Measurements from ENCODE around the gene DENND1B.

The DENND1B gene

DNA sequence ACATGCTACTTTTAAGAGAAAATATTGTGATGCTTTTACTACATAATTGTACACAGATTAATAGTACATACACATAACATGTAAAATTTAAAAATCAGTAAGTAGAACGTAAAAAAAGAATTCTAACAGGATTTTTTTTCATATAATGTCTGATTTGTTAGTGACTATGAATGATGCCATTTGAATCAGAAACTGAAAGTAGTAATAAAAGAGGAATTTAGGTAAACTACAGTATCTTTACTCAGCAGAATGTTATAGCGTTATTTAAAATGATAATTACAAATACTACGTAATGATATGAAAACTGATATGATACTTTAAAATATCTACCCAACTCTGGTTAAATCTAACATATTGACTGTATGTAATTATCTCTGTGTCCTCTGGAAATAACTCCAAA is 116.1 kb downstream of the DENND1B start:
- Histone ChIP-seq H3K4me3 (ENCODE audit: low read depth, low read length) (no peak overlapping the region), H3K9me3 (ENCODE audit: control insufficient read depth, insufficient read depth, low read depth, low read length) (no peaks in the 10 kb centered on the region), H3K27ac (ENCODE audit: extremely low read depth, low read depth, low read length) (no peak overlapping the region), H3K4me1 (ENCODE audit: control insufficient read depth, insufficient read depth, low read length) (no peaks in the 10 kb centered on the region), H3K36me3 (ENCODE audit: control insufficient read depth in 2 of 2, insufficient read depth in 1 of 2, low read length in 2 of 2) (no peaks in the 10 kb centered on the region)
- ChIA-PET POLR2A (no interaction called here), CTCF (no interaction called here)
- TF ChIP-seq, protein P1, sequence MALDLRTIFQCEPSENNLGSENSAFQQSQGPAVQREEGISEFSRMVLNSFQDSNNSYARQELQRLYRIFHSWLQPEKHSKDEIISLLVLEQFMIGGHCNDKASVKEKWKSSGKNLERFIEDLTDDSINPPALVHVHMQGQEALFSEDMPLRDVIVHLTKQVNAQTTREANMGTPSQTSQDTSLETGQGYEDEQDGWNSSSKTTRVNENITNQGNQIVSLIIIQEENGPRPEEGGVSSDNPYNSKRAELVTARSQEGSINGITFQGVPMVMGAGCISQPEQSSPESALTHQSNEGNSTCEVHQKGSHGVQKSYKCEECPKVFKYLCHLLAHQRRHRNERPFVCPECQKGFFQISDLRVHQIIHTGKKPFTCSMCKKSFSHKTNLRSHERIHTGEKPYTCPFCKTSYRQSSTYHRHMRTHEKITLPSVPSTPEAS (tag by site-specific recombination; IDR thresholded peaks at IDR 0.05) = no peak

DNA sequence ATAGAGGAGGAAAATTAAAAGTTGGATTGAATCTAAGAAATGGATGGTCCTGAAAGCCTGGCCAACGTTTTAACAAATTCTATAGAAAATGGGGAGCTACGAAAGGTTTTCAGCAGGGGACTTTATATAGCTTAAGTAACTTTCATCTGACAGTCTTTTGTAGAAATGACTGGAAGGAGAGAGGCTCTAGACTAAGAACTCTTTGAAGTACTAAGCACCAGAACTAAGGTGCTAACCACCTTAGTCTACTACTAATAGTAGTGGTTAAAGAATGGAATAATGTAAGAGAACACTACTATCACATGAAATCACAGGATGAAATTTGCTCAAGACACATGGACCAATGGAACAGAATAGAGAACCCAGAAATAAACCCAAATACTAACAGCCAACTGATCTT is 126.1 kb downstream of the DENND1B start:
- CTCF ChIA-PET = no interaction called here

DNA sequence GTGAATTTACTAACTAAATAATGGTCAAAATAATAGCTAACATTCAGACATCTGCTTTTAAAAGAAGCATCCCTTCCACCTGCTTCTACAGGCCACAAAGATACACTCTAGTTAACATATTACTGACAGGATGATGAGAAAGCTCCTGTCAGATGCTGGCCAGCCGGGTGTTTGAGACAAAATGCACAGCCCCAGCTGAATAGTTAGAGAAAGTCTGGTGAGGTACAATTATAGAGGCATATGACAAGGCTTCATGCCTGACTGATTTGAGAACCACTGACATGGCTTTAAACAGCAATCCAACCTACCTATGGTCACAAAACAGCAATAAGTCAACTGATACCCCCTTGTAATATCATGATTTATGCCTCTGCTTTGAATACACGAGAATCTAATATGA is 137.0 kb downstream of the DENND1B start:
- H3K36me3 ChIP-seq (ENCODE audit: control insufficient read depth in 2 of 2, insufficient read depth in 1 of 2, low read length in 2 of 2) = peaks cover 3 to 4% of the 10 kb centered on the region in 2 experiments; a peak in 2 of 3 replicates
- H3K4me3 ChIP-seq (ENCODE audit: low read depth, low read length) = no peak overlapping the region
- H3K9me3 ChIP-seq (ENCODE audit: control insufficient read depth, insufficient read depth, low read depth, low read length) = no peaks in the 10 kb centered on the region
- ChIA-PET POLR2A (no interaction called here), CTCF (interaction anchor here (0.6 kb wide), 1 partner anchor 89 kb away, joined by 5 read pairs; no protein-coding TSS in a partner anchor)
- TF ChIP-seq, protein P2, sequence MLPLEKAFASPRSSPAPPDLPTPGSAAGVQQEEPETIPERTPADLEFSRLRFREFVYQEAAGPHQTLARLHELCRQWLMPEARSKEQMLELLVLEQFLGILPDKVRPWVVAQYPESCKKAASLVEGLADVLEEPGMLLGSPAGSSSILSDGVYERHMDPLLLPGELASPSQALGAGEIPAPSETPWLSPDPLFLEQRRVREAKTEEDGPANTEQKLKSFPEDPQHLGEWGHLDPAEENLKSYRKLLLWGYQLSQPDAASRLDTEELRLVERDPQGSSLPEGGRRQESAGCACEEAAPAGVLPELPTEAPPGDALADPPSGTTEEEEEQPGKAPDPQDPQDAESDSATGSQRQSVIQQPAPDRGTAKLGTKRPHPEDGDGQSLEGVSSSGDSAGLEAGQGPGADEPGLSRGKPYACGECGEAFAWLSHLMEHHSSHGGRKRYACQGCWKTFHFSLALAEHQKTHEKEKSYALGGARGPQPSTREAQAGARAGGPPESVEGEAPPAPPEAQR (tag by site-specific recombination; IDR thresholded peaks at IDR 0.05) = no peak
- TF ChIP-seq, protein P3, sequence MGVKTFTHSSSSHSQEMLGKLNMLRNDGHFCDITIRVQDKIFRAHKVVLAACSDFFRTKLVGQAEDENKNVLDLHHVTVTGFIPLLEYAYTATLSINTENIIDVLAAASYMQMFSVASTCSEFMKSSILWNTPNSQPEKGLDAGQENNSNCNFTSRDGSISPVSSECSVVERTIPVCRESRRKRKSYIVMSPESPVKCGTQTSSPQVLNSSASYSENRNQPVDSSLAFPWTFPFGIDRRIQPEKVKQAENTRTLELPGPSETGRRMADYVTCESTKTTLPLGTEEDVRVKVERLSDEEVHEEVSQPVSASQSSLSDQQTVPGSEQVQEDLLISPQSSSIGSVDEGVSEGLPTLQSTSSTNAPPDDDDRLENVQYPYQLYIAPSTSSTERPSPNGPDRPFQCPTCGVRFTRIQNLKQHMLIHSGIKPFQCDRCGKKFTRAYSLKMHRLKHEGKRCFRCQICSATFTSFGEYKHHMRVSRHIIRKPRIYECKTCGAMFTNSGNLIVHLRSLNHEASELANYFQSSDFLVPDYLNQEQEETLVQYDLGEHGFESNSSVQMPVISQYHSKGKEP (tag by site-specific recombination; IDR thresholded peaks at IDR 0.05) = no peak
- TF ChIP-seq ZNF366 (tag by site-specific recombination; conservative IDR thresholded peaks at IDR 0.05) (no peak), ZNF585B (tag by site-specific recombination; IDR thresholded peaks at IDR 0.05) (no peak)
- H3K4me1 ChIP-seq (ENCODE audit: control insufficient read depth, insufficient read depth, low read length) = no peaks in the 10 kb centered on the region
- no peak overlapping the region for H3K27ac ChIP-seq (ENCODE audit: extremely low read depth, low read depth, low read length)

More for the DNA sequence above, 126.1 kb downstream of the DENND1B start:
- H3K36me3 ChIP-seq (ENCODE audit: control insufficient read depth in 2 of 2, insufficient read depth in 1 of 2, low read length in 2 of 2) = peaks cover 0 to 2% of the 10 kb centered on the region in 2 experiments; a peak in 1 of 3 replicates
- no peaks in the 10 kb centered on the region for H3K9me3 ChIP-seq (ENCODE audit: control insufficient read depth, insufficient read depth, low read depth, low read length)
- POLR2A ChIA-PET = no interaction called here
- TF ChIP-seq, protein P4, sequence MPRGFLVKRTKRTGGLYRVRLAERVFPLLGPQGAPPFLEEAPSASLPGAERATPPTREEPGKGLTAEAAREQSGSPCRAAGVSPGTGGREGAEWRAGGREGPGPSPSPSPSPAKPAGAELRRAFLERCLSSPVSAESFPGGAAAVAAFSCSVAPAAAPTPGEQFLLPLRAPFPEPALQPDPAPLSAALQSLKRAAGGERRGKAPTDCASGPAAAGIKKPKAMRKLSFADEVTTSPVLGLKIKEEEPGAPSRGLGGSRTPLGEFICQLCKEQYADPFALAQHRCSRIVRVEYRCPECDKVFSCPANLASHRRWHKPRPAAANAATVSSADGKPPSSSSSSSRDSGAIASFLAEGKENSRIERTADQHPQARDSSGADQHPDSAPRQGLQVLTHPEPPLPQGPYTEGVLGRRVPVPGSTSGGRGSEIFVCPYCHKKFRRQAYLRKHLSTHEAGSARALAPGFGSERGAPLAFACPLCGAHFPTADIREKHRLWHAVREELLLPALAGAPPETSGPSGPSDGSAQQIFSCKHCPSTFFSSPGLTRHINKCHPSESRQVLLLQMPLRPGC (tag by site-specific recombination; IDR thresholded peaks at IDR 0.05) = no peak
- TF ChIP-seq, protein P5, sequence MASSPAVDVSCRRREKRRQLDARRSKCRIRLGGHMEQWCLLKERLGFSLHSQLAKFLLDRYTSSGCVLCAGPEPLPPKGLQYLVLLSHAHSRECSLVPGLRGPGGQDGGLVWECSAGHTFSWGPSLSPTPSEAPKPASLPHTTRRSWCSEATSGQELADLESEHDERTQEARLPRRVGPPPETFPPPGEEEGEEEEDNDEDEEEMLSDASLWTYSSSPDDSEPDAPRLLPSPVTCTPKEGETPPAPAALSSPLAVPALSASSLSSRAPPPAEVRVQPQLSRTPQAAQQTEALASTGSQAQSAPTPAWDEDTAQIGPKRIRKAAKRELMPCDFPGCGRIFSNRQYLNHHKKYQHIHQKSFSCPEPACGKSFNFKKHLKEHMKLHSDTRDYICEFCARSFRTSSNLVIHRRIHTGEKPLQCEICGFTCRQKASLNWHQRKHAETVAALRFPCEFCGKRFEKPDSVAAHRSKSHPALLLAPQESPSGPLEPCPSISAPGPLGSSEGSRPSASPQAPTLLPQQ (tag by site-specific recombination; IDR thresholded peaks at IDR 0.05) = no peak
- TF ChIP-seq ZNF626 (tag by site-specific recombination; IDR thresholded peaks at IDR 0.05) = no peak
- no peak overlapping the region for H3K4me3 ChIP-seq (ENCODE audit: low read depth, low read length)
- no peaks in the 10 kb centered on the region for H3K4me1 ChIP-seq (ENCODE audit: control insufficient read depth, insufficient read depth, low read length)
- no peak overlapping the region for H3K27ac ChIP-seq (ENCODE audit: extremely low read depth, low read depth, low read length)

DNA sequence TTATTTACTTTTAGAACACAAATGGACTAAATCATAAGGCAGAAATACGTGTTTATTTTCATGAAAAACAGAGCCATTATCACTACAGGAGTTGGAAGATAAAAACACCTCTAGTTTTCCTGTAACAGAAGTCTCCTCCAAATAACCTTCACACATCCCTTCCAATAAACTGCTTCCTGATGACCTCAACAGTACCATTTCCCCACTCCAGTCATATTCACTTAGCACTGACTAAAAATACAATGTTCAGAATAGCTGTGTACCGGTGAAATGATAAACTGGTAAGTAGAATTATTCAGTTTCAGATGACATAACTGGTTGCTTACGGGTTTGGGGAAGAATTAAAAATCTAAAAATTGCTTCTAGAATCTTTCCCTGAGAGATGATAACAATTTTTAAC is 137.9 kb downstream of the DENND1B start:
- peaks cover 3 to 4% of the 10 kb centered on the region in 2 experiments; a peak in 2 of 3 replicates for H3K36me3 ChIP-seq (ENCODE audit: control insufficient read depth in 2 of 2, insufficient read depth in 1 of 2, low read length in 2 of 2)
- H3K4me3 ChIP-seq (ENCODE audit: low read depth, low read length) = no peak overlapping the region
- CTCF ChIA-PET = interaction anchor here (0.7 to 1.0 kb wide), 2 partner anchors 18 to 268 kb away, joined by 3 read pairs; no protein-coding TSS in a partner anchor
- TF ChIP-seq ZNF341 (tag by site-specific recombination; IDR thresholded peaks at IDR 0.05; ENCODE audit: low read depth) (no peak), ZFP37 (tag by site-specific recombination; IDR thresholded peaks at IDR 0.05) (no peak), REPIN1 (tag by site-specific recombination; IDR thresholded peaks at IDR 0.05; ENCODE audit: low read depth) (no peak), ZSCAN23 (tag by site-specific recombination; IDR thresholded peaks at IDR 0.05) (no peak), ZNF664 (tag by site-specific recombination; IDR thresholded peaks at IDR 0.05) (no peak), ZNF555 (tag by site-specific recombination; conservative IDR thresholded peaks at IDR 0.05) (no peak), ZNF654 (tag by site-specific recombination; IDR thresholded peaks at IDR 0.05; ENCODE audit: low read depth) (no peak)
- TF ChIP-seq, protein P6, sequence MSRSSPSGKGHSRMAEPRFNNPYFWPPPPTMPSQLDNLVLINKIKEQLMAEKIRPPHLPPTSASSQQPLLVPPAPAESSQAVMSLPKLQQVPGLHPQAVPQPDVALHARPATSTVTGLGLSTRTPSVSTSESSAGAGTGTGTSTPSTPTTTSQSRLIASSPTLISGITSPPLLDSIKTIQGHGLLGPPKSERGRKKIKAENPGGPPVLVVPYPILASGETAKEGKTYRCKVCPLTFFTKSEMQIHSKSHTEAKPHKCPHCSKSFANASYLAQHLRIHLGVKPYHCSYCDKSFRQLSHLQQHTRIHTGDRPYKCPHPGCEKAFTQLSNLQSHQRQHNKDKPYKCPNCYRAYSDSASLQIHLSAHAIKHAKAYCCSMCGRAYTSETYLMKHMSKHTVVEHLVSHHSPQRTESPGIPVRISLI (tag by site-specific recombination; IDR thresholded peaks at IDR 0.05) = no peak
- TF ChIP-seq, protein P7, sequence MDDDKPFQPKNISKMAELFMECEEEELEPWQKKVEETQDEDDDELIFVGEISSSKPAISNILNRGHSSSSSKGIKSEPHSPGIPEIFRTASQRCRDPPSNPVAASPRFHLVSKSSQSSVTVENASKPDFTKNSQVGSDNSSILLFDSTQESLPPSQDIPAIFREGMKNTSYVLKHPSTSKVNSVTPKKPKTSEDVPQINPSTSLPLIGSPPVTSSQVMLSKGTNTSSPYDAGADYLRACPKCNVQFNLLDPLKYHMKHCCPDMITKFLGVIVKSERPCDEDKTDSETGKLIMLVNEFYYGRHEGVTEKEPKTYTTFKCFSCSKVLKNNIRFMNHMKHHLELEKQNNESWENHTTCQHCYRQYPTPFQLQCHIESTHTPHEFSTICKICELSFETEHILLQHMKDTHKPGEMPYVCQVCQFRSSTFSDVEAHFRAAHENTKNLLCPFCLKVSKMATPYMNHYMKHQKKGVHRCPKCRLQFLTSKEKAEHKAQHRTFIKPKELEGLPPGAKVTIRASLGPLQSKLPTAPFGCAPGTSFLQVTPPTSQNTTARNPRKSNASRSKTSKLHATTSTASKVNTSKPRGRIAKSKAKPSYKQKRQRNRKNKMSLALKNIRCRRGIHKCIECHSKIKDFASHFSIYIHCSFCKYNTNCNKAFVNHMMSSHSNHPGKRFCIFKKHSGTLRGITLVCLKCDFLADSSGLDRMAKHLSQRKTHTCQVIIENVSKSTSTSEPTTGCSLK (tag by site-specific recombination; IDR thresholded peaks at IDR 0.05) = no peak

More for the DNA sequence above, 137.9 kb downstream of the DENND1B start:
- no peaks in the 10 kb centered on the region for H3K4me1 ChIP-seq (ENCODE audit: control insufficient read depth, insufficient read depth, low read length)
- no peak overlapping the region for H3K27ac ChIP-seq (ENCODE audit: extremely low read depth, low read depth, low read length)
- H3K9me3 ChIP-seq (ENCODE audit: control insufficient read depth, insufficient read depth, low read depth, low read length) = no peaks in the 10 kb centered on the region
- POLR2A ChIA-PET = no interaction called here
